22Rv1 (cell line): ENCODE data around the gene SSH2.

Experiments used
- H3K27ac ChIP-seq: fragments of 450-650 bp; 2 replicates; pipeline ENCODE4 v1.5.1; 2017
- CTCF ChIP-seq: fragments of 450-650 bp; IDR thresholded peaks from 2 replicates; pipeline ENCODE4 v1.5.1; 2017; ENCODE audit warnings: mild to moderate bottlenecking
- ZFX ChIP-seq: fragments of 450-650 bp; IDR thresholded peaks from 2 replicates; pipeline ENCODE4 v1.6.1; 2017; ENCODE audit warnings: antibody characterized with exemption, borderline replicate concordance

Gene SSH2

GRCh38 chr17:29698837-29699236 is 231.2 kb downstream of the SSH2 start:
- TF ChIP-seq CTCF (no peak), ZFX (no peak)
- H3K27ac ChIP-seq = no peak overlapping the region

- no peak overlapping the region for H3K27ac ChIP-seq
- TF ChIP-seq ZFX = no peak
- no peak for TF ChIP-seq CTCF
These were observed 231.8 kb downstream of the SSH2 start for GRCh38 chr17:29698019-29698777.

GRCh38 chr17:29697371-29697770 is 232.7 kb downstream of the SSH2 start:
- H3K27ac ChIP-seq = no peak overlapping the region
- TF ChIP-seq CTCF (no peak), ZFX (no peak)

- H3K27ac ChIP-seq = no peak overlapping the region
- TF ChIP-seq ZFX (no peak), CTCF (no peak)
These were observed 235.0 kb downstream of the SSH2 start for GRCh38 chr17:29694918-29695563.

GRCh38 chr17:29693751-29694150 is 236.3 kb downstream of the SSH2 start:
- H3K27ac ChIP-seq = no peak overlapping the region
- TF ChIP-seq CTCF (no peak), ZFX (no peak)

GRCh38 chr17:29687596-29687995 is 242.4 kb downstream of the SSH2 start:
- H3K27ac ChIP-seq = no peak overlapping the region
- no peak for TF ChIP-seq CTCF
- no peak for TF ChIP-seq ZFX

GRCh38 chr17:29686993-29687590 is 242.9 kb downstream of the SSH2 start:
- TF ChIP-seq CTCF = no peak
- TF ChIP-seq ZFX = no peak
- no peak overlapping the region for H3K27ac ChIP-seq
